A673 (cell line): Measurements from ENCODE around the gene NEK5.

Source experiments
- CTCF ChIP-seq: fragments of 300-800, 200-600 bp; sonication (generic); conservative IDR thresholded peaks from 2 replicates; pipeline ENCODE4 v1.5.1; 2017; ENCODE audit warnings: low read depth, mild to moderate bottlenecking, antibody characterized with exemption, low read length, moderate library complexity, mixed read lengths
- EZH2 ChIP-seq: fragments of 200-600 bp; sonication (generic); IDR thresholded peaks from 2 replicates; pipeline ENCODE4 v1.6.1; 2017; ENCODE audit warnings: borderline replicate concordance, low read depth, mild to moderate bottlenecking, mixed read lengths, antibody characterized with exemption, low read length; ENCODE audit not compliant: poor library complexity, severe bottlenecking

- TF ChIP-seq CTCF (no peak), EZH2 (no peak)
Observed at GRCh38 chr13:52112591-52112990, 16.3 kb downstream of the NEK5 start.
